Neural progenitor cell (in vitro differentiated cells): ENCODE results near the gene ATP6V0D1. TPM values are rescaled to one million over a fixed set of nuclear protein-coding genes. Genes with fewer than 3 reads are reported as not detected.
A peak's percentile ranks its signal among the peaks of the same experiment; 100 is the strongest.

ENCODE experiments used
- DNase-seq: peaks from one replicate; pipeline ENCODE4 v3.0.0-alpha.2; 2016; ENCODE audit warnings: low spot score
- H2AFZ ChIP-seq: fragments of 200-600 bp; sonication (generic); replicated peaks from 2 replicates; pipeline ENCODE4 v1.6.1; 2016; ENCODE audit warnings: antibody characterized with exemption
- H3F3A ChIP-seq: fragments of 200-600 bp; sonication (generic); 2 replicates; pipeline ENCODE4 v1.6.1; 2016; ENCODE audit warnings: antibody characterized with exemption, low read depth
- H3K27ac ChIP-seq: fragments of 200-600 bp; sonication (generic); 2 replicates; pipeline ENCODE4 v1.5.1; 2016; ENCODE audit warnings: mild to moderate bottlenecking
- H3K27me3 ChIP-seq: fragments of 200-600 bp; sonication (generic); 2 replicates; pipeline ENCODE4 v1.6.1; 2016; ENCODE audit warnings: mild to moderate bottlenecking, moderate library complexity
- H3K36me3 ChIP-seq: fragments of 200-600 bp; sonication (generic); 2 replicates; pipeline ENCODE4 v1.5.1; 2016
- H3K4me1 ChIP-seq: fragments of 200-600 bp; sonication (generic); 2 replicates; pipeline ENCODE4 v1.6.1; 2016; ENCODE audit warnings: mixed run types
- H3K4me2 ChIP-seq: fragments of 200-600 bp; sonication (generic); 2 replicates; pipeline ENCODE4 v1.6.1; 2016
- H3K4me3 ChIP-seq: fragments of 200-600 bp; sonication (generic); 2 replicates; pipeline ENCODE4 v1.5.1; 2016
- H3K79me2 ChIP-seq: fragments of 200-600 bp; sonication (generic); 2 replicates; pipeline ENCODE4 v1.6.1; 2016; ENCODE audit warnings: low read depth
- H3K9ac ChIP-seq: fragments of 200-600 bp; sonication (generic); 2 replicates; pipeline ENCODE4 v1.6.1; 2016
- H3K9me3 ChIP-seq: fragments of 200-600 bp; sonication (generic); 2 replicates; pipeline ENCODE4 v1.5.1; 2016; ENCODE audit warnings: low read depth
- H4K20me1 ChIP-seq: fragments of 200-600 bp; sonication (generic); 2 replicates; pipeline ENCODE4 v1.6.1; 2016; ENCODE audit warnings: low read depth
- H3K27ac Mint-ChIP-seq: 3 replicates; pipeline ENCODE4 v1.8.0; 2021; ENCODE audit warnings: mixed read lengths
- H3K27me3 Mint-ChIP-seq: 2 replicates; pipeline ENCODE4 v1.8.0; 2022; ENCODE audit warnings: low read depth, mild to moderate bottlenecking, inconsistent platforms, moderate library complexity, mixed read lengths; ENCODE audit not compliant: insufficient read depth
- H3K36me3 Mint-ChIP-seq: 3 replicates; pipeline ENCODE4 v1.8.0; 2021; ENCODE audit warnings: mixed read lengths
- H3K4me1 Mint-ChIP-seq: 3 replicates; pipeline ENCODE4 v1.8.0; 2021; ENCODE audit warnings: mixed read lengths
- H3K4me3 Mint-ChIP-seq: 3 replicates; pipeline ENCODE4 v1.8.0; 2021; ENCODE audit warnings: mild to moderate bottlenecking, moderate library complexity, mixed read lengths
- H3K9me3 Mint-ChIP-seq: 3 replicates; pipeline ENCODE4 v1.8.0; 2020; ENCODE audit warnings: mixed read lengths
- EZH2 ChIP-seq: fragments of 200-600 bp; sonication (generic); IDR thresholded peaks from 2 replicates; pipeline ENCODE4 v1.6.1; 2017; ENCODE audit warnings: antibody characterized with exemption, mild to moderate bottlenecking, moderate library complexity
- EZH2phosphoT487 ChIP-seq: fragments of 200-600 bp; sonication (generic); IDR thresholded peaks from 2 replicates; pipeline ENCODE4 v1.6.1; 2017; ENCODE audit warnings: antibody characterized with exemption
- total RNA-seq: library from RNA; depleted of rRNA; stranded (reverse); fragments of >200 nt; gene quantifications from 2 replicates; pipeline ENCODE4 v1.2.3, GENCODE V29; 2015; ENCODE audit warnings: low replicate concordance
- TF ChIP-seq, protein P1 (sequence below): fragments of 200-600 bp; sonication (generic); IDR thresholded peaks from 2 replicates; pipeline ENCODE4 v1.5.1; 2017; ENCODE audit warnings: antibody characterized with exemption, mild to moderate bottlenecking

ATP6V0D1 gene
- total RNA-seq, 1 donor from 2014 or later: 29.7 TPM

DNA sequence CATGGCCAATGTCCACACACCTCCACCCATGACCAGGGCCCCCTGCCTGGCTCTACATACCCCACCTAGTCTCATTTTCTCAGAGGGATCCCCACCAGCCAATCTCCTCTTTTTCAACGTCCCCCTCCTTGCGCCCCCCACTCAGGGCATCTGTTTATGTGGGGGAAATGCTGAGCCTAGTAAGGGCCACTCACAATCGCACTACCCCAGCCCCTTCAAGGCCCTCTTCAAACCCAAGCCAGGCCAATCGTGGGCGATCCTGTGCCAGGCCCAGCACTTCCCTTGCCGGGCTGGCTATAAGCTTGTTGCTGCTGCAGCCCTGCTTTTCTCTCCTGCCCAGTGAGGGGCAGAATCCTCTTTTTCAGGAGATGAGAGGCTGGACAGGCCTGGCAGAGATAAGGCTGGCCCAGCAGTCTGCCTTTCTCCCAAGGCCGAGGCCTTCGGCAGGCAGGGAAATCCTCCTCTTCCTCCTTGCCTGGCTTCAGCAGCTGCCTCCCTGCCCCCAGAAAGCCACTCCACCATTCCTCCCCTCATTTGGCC lies 33.9 kb downstream of the ATP6V0D1 start:
- no peak overlapping the region for H2AFZ ChIP-seq
- Mint-ChIP-seq H3K36me3 (peaks cover 10% of the 10 kb centered on the region), H3K4me1 (peaks cover 11% of the 10 kb centered on the region), H3K27ac (peak overlapping the region; percentile 57), H3K27me3 (no peaks in the 10 kb centered on the region), H3K9me3 (no peaks in the 10 kb centered on the region), H3K4me3 (no peak overlapping the region)
- H3K9me3 ChIP-seq: no peaks in the 10 kb centered on the region
- H3F3A ChIP-seq: no peaks in the 10 kb centered on the region
- TF ChIP-seq, protein P1, sequence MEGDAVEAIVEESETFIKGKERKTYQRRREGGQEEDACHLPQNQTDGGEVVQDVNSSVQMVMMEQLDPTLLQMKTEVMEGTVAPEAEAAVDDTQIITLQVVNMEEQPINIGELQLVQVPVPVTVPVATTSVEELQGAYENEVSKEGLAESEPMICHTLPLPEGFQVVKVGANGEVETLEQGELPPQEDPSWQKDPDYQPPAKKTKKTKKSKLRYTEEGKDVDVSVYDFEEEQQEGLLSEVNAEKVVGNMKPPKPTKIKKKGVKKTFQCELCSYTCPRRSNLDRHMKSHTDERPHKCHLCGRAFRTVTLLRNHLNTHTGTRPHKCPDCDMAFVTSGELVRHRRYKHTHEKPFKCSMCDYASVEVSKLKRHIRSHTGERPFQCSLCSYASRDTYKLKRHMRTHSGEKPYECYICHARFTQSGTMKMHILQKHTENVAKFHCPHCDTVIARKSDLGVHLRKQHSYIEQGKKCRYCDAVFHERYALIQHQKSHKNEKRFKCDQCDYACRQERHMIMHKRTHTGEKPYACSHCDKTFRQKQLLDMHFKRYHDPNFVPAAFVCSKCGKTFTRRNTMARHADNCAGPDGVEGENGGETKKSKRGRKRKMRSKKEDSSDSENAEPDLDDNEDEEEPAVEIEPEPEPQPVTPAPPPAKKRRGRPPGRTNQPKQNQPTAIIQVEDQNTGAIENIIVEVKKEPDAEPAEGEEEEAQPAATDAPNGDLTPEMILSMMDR: no peak
- TF ChIP-seq EZH2 (no peak), EZH2phosphoT487 (no peak)
- H3K9ac ChIP-seq: no peak overlapping the region
- peaks cover 2% of the 10 kb centered on the region for H3K4me1 ChIP-seq
- no peak for DNase-seq
- H3K27me3 ChIP-seq: no peaks in the 10 kb centered on the region
- no peaks in the 10 kb centered on the region for H3K36me3 ChIP-seq
- H3K79me2 ChIP-seq: no peaks in the 10 kb centered on the region
- H3K4me2 ChIP-seq: no peak overlapping the region
- H3K27ac ChIP-seq: no peak overlapping the region
- no peak overlapping the region for H3K4me3 ChIP-seq
- peaks cover 8% of the 10 kb centered on the region for H4K20me1 ChIP-seq

DNA sequence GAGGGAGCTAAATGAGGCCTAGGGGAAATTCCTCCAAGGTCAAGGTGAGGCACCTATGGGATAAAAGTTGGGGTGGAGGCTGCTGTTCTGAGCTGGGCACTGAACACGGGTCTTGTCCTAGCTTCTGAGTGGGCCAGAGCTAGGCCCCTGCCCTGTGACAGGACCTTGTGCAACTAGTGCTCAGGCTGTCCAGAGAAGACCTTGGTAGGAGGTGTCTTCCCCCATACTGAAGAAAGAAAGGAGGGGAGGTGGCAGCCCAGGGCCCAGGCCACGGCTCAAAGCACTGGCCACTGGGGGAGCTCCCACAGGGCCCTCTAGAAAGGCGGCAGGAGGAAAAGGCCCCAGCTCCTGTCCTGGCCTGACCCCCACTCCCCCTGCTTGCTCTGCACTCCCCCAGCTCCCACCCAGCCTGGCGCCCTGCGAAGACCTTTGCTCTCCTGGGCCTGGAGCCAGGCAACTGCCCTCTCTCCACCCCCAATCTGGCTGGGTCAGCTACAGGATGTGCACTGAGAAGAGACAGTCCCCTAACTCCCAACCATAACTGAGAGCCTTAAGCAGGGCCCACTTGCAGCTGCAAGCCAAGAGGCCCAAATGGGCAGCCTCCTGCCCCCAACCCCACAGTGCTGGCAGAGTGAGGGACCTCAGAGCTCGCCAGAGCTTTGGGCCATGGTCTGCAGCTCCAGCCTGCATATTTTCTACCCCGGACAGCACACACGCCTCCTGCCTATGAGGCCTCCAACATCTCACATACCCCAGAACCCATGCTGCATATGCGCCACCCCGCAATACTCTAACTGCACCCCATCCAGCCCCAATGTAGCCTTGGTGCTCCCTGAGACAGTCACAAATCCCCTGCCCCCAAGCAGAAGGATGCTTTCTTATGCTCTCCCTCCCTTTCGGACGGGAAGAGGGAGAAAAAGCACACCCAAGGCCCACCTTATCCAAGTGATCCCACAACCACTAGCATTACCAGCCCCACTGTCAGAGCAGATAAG lies 34.7 kb downstream of the ATP6V0D1 start:
- peaks cover 15% of the 10 kb centered on the region for H3K4me1 Mint-ChIP-seq
- TF ChIP-seq EZH2 (no peak), EZH2phosphoT487 (no peak)
- TF ChIP-seq, protein P1: no peak
- no peaks in the 10 kb centered on the region for H3K9me3 Mint-ChIP-seq
- no peaks in the 10 kb centered on the region for H3K36me3 ChIP-seq
- no peaks in the 10 kb centered on the region for H3K27me3 Mint-ChIP-seq
- no peak overlapping the region for H2AFZ ChIP-seq
- no peak for DNase-seq
- peak overlapping the region; percentile 62 for H3K27ac Mint-ChIP-seq
- H3F3A ChIP-seq: no peaks in the 10 kb centered on the region
- H3K36me3 Mint-ChIP-seq: peaks cover 9% of the 10 kb centered on the region
- H4K20me1 ChIP-seq: peaks cover 14% of the 10 kb centered on the region
- H3K9me3 ChIP-seq: no peaks in the 10 kb centered on the region
- peaks cover 7% of the 10 kb centered on the region for H3K4me1 ChIP-seq
- no peak overlapping the region for H3K4me3 Mint-ChIP-seq
- H3K27ac ChIP-seq: no peak overlapping the region
- no peak overlapping the region for H3K4me3 ChIP-seq
- no peak overlapping the region for H3K4me2 ChIP-seq
- H3K79me2 ChIP-seq: no peaks in the 10 kb centered on the region
- no peak overlapping the region for H3K9ac ChIP-seq
- H3K27me3 ChIP-seq: no peaks in the 10 kb centered on the region

DNA sequence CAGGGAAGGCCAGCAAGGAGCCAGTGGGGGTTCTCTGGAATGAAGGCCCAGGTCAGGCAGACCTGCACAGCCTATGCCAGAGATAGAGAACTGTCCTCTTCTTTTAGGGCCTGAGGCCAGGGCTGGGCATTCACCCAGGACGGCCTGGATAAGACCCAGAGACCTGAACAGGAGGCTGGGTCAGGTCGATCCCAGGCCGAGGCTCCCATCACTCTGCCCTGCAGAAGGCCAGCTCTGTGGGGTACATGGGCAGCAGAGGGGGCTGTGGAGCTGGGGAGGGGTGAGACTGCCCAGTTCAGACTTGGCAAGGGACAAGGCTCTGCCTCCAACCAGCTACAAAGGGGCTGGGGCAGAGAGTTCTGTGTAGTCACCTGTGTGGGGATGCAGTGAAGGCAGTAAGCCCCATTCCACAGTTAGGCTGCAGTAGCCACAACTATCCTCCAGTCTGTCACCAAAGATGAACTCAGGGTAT lies 35.5 kb downstream of the ATP6V0D1 start:
- Histone ChIP-seq H2AFZ (no peak overlapping the region), H3F3A (no peaks in the 10 kb centered on the region), H3K36me3 (no peaks in the 10 kb centered on the region), H3K27me3 (no peaks in the 10 kb centered on the region), H4K20me1 (peaks cover 14% of the 10 kb centered on the region), H3K27ac (no peak overlapping the region), H3K9me3 (no peaks in the 10 kb centered on the region), H3K4me3 (no peak overlapping the region), H3K79me2 (no peaks in the 10 kb centered on the region), H3K9ac (no peak overlapping the region), H3K4me1 (peaks cover 7% of the 10 kb centered on the region), H3K4me2 (no peak overlapping the region)
- no peak for DNase-seq
- no peak for TF ChIP-seq EZH2phosphoT487
- no peak for TF ChIP-seq EZH2
- TF ChIP-seq, protein P1: no peak
- H3K4me3 Mint-ChIP-seq: no peak overlapping the region
- peaks cover 11% of the 10 kb centered on the region for H3K4me1 Mint-ChIP-seq
- no peak overlapping the region for H3K27ac Mint-ChIP-seq
- H3K9me3 Mint-ChIP-seq: no peaks in the 10 kb centered on the region
- H3K27me3 Mint-ChIP-seq: no peaks in the 10 kb centered on the region
- peaks cover 4% of the 10 kb centered on the region for H3K36me3 Mint-ChIP-seq
